ENCODE measurements around the gene EIF3L.

The EIF3L gene

DNA sequence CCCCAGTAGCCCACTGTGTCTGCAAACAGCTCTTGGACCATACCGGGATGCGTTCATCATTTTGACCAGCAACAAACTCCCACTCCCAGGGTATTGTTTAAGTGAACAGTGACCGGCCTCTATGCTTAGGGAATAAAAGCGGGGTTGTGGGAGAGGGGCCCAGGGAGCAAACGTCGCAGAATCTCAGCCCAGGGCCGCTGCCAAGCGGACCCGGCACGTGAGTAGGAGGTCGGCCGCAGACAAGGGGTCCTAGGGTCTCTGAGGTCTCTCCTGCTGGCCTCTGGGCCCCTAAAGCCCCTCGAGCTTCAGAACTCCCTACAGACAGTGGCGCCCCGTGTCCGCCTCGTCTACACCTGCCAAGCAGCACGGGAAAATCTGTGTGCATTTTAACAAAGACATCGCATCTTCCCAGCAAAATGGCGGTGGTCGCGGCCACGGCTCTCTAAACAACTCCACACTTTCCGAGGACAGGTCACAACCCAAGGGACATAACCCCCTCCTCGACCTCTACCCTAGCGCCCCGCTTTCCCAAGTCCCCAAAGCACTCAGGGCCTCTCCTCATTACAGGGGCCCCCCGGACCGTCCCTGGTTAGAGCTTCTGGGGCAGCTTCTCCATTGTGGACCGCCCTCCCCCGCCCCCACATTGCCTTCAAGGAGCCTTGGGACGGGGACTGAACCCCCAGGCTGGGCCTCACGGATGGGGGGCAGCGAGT lies 45.4 kb upstream of the EIF3L start:
- Histone ChIP-seq H3K27ac (ENCODE audit: poor library complexity, severe bottlenecking) (peak overlapping the region; percentile 52), H3K27me3 (ENCODE audit: insufficient read depth, poor library complexity, severe bottlenecking) (no peaks in the 10 kb centered on the region), H3K4me3 (ENCODE audit: severe bottlenecking) (no peak overlapping the region), H3K36me3 (ENCODE audit: low read depth) (no peaks in the 10 kb centered on the region; the same call in 1 of the 2 replicates), H3K9me3 (ENCODE audit: severe bottlenecking) (no peaks in the 10 kb centered on the region), H3K4me1 (ENCODE audit: insufficient read depth, poor library complexity, severe bottlenecking) (peaks cover 2% of the 10 kb centered on the region)
- DNase-seq (ENCODE audit: low spot score) (no peak), ATAC-seq (ENCODE audit: low read depth) (no peak)
- TF ChIP-seq, protein P1, sequence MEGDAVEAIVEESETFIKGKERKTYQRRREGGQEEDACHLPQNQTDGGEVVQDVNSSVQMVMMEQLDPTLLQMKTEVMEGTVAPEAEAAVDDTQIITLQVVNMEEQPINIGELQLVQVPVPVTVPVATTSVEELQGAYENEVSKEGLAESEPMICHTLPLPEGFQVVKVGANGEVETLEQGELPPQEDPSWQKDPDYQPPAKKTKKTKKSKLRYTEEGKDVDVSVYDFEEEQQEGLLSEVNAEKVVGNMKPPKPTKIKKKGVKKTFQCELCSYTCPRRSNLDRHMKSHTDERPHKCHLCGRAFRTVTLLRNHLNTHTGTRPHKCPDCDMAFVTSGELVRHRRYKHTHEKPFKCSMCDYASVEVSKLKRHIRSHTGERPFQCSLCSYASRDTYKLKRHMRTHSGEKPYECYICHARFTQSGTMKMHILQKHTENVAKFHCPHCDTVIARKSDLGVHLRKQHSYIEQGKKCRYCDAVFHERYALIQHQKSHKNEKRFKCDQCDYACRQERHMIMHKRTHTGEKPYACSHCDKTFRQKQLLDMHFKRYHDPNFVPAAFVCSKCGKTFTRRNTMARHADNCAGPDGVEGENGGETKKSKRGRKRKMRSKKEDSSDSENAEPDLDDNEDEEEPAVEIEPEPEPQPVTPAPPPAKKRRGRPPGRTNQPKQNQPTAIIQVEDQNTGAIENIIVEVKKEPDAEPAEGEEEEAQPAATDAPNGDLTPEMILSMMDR (IDR thresholded peaks at IDR 0.05; ENCODE audit: poor library complexity, severe bottlenecking), result no peak

- H3K27me3 ChIP-seq (ENCODE audit: insufficient read depth, poor library complexity, severe bottlenecking), result no peaks in the 10 kb centered on the region
- H3K9me3 ChIP-seq (ENCODE audit: severe bottlenecking), result no peaks in the 10 kb centered on the region
- peak overlapping the region; percentile 52 for H3K27ac ChIP-seq (ENCODE audit: poor library complexity, severe bottlenecking)
- peak overlapping the region; percentile 56 for H3K4me3 ChIP-seq (ENCODE audit: severe bottlenecking)
- H3K36me3 ChIP-seq (ENCODE audit: low read depth), result no peaks in the 10 kb centered on the region; the same call in 1 of the 2 replicates
- H3K4me1 ChIP-seq (ENCODE audit: insufficient read depth, poor library complexity, severe bottlenecking), result peaks cover 2% of the 10 kb centered on the region
- TF ChIP-seq, protein P1 (IDR thresholded peaks at IDR 0.05; ENCODE audit: poor library complexity, severe bottlenecking), result no peak
- ATAC-seq (ENCODE audit: low read depth) (no peak), DNase-seq (ENCODE audit: low spot score) (no peak)
Observed at GRCh38 chr22:37804352-37804880, 44.8 kb upstream of the EIF3L start.

DNA sequence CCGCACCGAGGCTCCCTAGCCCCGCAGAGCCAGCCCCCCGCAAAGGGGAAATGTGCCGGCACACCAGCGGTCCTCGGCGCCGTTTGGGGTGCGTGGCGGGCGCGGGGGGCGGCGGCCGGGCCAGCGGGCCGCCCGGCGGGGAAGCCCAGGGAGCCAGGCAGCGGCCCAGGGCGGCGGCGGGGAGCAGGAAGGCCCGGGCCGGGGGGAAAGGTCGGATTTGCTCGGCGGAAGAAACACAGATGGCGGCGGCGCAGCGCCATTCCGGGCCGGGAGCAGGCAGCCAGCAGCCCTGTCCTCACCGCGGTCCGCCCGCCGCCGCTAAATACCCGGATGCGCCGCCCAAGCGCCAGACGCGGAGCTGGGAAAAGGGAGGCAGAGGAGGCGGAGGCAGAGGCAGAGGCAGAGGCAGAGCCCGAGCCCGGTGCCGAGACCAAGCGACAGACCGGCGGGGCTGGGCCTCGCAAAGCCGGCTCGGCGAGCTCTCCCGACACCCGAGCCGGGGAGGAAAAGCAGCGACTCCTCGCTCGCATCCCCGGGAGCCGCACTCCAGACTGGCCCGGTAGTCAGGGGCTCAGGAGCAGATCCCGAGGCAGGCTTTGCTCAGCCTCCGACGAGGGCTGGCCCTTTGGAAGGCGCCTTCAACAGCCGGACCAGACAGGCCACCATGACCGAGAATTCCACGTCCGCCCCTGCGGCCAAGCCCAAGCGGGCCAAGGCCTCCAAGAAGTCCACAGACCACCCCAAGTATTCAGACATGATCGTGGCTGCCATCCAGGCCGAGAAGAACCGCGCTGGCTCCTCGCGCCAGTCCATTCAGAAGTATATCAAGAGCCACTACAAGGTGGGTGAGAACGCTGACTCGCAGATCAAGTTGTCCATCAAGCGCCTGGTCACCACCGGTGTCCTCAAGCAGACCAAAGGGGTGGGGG lies 44.1 kb upstream of the EIF3L start:
- TF ChIP-seq, protein P1 (IDR thresholded peaks at IDR 0.05; ENCODE audit: poor library complexity, severe bottlenecking), result no peak
- H3K9me3 ChIP-seq (ENCODE audit: severe bottlenecking), result no peaks in the 10 kb centered on the region
- peak overlapping the region; percentile 52 for H3K27ac ChIP-seq (ENCODE audit: poor library complexity, severe bottlenecking)
- DNase-seq (ENCODE audit: low spot score), result peak; percentile 82
- peak; percentile 20 for ATAC-seq (ENCODE audit: low read depth)
- H3K27me3 ChIP-seq (ENCODE audit: insufficient read depth, poor library complexity, severe bottlenecking), result no peaks in the 10 kb centered on the region
- H3K4me1 ChIP-seq (ENCODE audit: insufficient read depth, poor library complexity, severe bottlenecking), result peaks cover 2% of the 10 kb centered on the region
- peak overlapping the region; percentile 56 for H3K4me3 ChIP-seq (ENCODE audit: severe bottlenecking)
- no peaks in the 10 kb centered on the region; the same call in 1 of the 2 replicates for H3K36me3 ChIP-seq (ENCODE audit: low read depth)

DNA sequence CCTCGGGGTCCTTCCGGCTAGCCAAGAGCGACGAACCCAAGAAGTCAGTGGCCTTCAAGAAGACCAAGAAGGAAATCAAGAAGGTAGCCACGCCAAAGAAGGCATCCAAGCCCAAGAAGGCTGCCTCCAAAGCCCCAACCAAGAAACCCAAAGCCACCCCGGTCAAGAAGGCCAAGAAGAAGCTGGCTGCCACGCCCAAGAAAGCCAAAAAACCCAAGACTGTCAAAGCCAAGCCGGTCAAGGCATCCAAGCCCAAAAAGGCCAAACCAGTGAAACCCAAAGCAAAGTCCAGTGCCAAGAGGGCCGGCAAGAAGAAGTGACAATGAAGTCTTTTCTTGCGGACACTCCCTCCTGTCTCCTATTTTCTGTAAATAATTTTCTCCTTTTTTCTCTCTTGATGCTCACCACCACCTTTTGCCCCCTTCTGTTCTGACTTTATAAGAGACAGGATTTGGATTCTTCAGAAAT lies 43.4 kb upstream of the EIF3L start:
- H3K4me3 ChIP-seq (ENCODE audit: severe bottlenecking), result peak overlapping the region; percentile 56
- ATAC-seq (ENCODE audit: low read depth) (no peak), DNase-seq (ENCODE audit: low spot score) (no peak)
- H3K9me3 ChIP-seq (ENCODE audit: severe bottlenecking), result no peaks in the 10 kb centered on the region
- no peaks in the 10 kb centered on the region for H3K27me3 ChIP-seq (ENCODE audit: insufficient read depth, poor library complexity, severe bottlenecking)
- TF ChIP-seq, protein P1 (IDR thresholded peaks at IDR 0.05; ENCODE audit: poor library complexity, severe bottlenecking), result no peak
- H3K36me3 ChIP-seq (ENCODE audit: low read depth), result no peaks in the 10 kb centered on the region; the same call in 1 of the 2 replicates
- peak overlapping the region; percentile 52 for H3K27ac ChIP-seq (ENCODE audit: poor library complexity, severe bottlenecking)
- peaks cover 2% of the 10 kb centered on the region for H3K4me1 ChIP-seq (ENCODE audit: insufficient read depth, poor library complexity, severe bottlenecking)
